Measurements from ENCODE around the gene SPRY1. TPM values are rescaled to one million over a fixed set of nuclear protein-coding genes. Genes with fewer than 3 reads are reported as not detected.
A peak's percentile ranks its signal among the peaks of the same experiment; 100 is the strongest.

Gene SPRY1
- total RNA-seq, 2 experiments from 2014 or later, result 51.2 to 52.0 TPM

DNA sequence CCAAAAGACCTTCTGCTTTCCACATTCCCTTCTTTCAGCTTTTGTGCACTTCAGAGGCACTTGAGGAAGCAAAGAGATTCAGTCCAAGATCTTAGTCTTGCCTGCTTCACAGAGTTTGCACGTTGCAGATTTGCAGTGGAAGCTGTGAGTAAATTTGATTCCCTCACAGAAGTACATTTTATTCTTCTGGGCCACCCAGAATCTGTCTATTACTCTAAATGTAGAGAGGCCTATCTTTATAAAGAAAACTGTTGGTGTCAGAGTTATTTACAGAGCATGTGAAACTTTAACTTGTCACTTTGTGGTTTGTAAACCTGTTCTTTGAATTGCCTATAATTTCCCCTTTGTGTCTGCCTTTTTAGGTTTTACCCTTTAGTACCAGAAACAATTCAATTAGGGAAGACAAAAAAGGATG lies 15.5 kb downstream of the SPRY1 start:
- ChIA-PET CTCF (interaction anchor here (1.2 to 3.3 kb wide), 3 partner anchors 13 to 21 kb away, joined by 3 to 12 read pairs (median 8); partner anchors contain the start of gene SPRY1), POLR2A (interaction anchor here (0.6 to 1.3 kb wide), 3 partner anchors 10 to 69 kb away, joined by 3 to 8 read pairs (median 3); no protein-coding TSS in a partner anchor)
- intact Hi-C loops (cut with DNase I, micrococcal nuclease), result loop anchor here in 1 of 2 experiments (1.0 kb wide), 1 partner anchor 13 kb away; no protein-coding TSS in a partner anchor
- Mint-ChIP-seq H3K4me3 (no peak overlapping the region), H3K27ac (peak overlapping the region; percentile 59), H3K36me3 (ENCODE audit: low read depth) (no peaks in the 10 kb centered on the region), H3K9me3 (ENCODE audit: low read depth) (no peaks in the 10 kb centered on the region), H3K4me1 (peaks cover 42% of the 10 kb centered on the region), H3K27me3 (peaks cover 2% of the 10 kb centered on the region)
- ATAC-seq, result peak; percentile 50
- DNase-seq, result no peak

DNA sequence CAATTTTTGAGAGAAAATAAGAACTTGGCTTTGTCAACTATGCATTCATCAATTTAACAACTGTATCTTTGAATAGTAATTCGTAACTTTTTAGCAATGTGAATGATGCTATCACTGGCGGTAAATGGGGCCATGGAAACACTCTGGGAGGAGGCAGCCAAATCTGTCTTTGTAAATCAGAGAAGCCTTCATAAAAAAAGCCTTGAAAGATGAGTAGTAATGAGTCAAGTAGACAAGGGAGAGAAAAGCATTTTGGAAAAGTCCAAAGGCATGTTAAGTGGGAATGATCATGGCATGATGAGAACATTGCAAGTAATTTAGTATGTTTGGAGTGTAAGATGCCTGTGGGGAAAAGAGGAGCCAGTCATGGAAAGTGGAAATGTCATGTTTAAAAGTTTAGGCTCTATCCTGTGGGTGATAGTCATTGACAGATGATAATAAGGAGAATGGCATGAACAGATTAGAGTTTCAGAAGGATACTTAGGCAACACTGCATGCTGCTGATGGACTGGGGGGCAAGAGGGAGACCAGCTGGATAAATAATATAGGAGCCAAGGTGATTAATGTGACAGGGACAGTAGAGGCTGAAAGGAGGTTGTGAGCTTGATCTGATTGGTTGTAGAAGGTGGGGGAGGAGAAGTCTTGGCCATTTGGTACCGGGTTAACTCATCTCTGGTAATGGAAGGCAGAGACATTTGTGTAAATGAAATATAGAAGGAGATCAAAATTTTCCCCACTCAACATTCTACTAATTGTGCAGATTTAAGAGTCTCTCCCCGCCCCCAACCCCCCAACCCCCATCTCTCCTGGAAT lies 16.3 kb downstream of the SPRY1 start:
- Mint-ChIP-seq H3K9me3 (ENCODE audit: low read depth) (no peaks in the 10 kb centered on the region), H3K4me1 (peaks cover 47% of the 10 kb centered on the region), H3K36me3 (ENCODE audit: low read depth) (no peaks in the 10 kb centered on the region), H3K27ac (peak overlapping the region; percentile 76), H3K27me3 (peaks cover 2% of the 10 kb centered on the region), H3K4me3 (peak overlapping the region; percentile 8)
- ChIA-PET CTCF (interaction anchor here (1.2 to 3.3 kb wide), 3 partner anchors 13 to 22 kb away, joined by 3 to 12 read pairs (median 8); partner anchors contain the start of gene SPRY1), POLR2A (interaction anchor here (0.6 to 1.3 kb wide), 3 partner anchors 9 to 14 kb away, joined by 3 to 8 read pairs (median 3); no protein-coding TSS in a partner anchor)
- DNase-seq (no peak), ATAC-seq (no peak)
- intact Hi-C loops (cut with DNase I, micrococcal nuclease), result loop anchor here in 1 of 2 experiments (1.0 kb wide), 1 partner anchor 14 kb away; no protein-coding TSS in a partner anchor

GRCh38 chr4:123415576-123415975 lies 19.0 kb downstream of the SPRY1 start:
- intact Hi-C loops (cut with DNase I, micrococcal nuclease), result no loop called here
- no peaks in the 10 kb centered on the region for H3K9me3 Mint-ChIP-seq (ENCODE audit: low read depth)
- ATAC-seq, result no peak
- H3K27me3 Mint-ChIP-seq, result peaks cover 2% of the 10 kb centered on the region
- POLR2A ChIA-PET, result no interaction called here
- DNase-seq, result no peak
- no peak overlapping the region for H3K4me3 Mint-ChIP-seq
- CTCF ChIA-PET, result no interaction called here
- peak overlapping the region; percentile 11 for H3K27ac Mint-ChIP-seq
- H3K4me1 Mint-ChIP-seq, result peaks cover 68% of the 10 kb centered on the region
- H3K36me3 Mint-ChIP-seq (ENCODE audit: low read depth), result no peaks in the 10 kb centered on the region

DNA sequence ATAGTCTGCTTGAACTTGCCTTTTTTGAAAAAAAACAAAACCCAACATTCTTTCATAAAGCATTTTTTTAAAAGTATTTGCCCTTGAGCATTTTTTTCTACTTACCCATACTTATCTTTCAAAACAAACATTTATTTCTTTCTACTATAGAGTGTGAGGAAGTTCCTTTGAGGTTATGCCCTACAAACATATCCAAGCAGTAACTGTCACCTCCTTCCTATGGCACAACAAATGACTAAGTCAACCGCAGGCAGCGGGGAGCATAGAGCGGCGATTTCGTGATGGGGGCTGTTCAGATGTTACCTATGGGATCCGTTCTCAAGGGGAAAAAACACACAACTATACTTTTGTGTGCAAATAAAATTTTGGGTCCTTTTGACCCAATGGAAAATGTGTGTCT lies 19.4 kb downstream of the SPRY1 start:
- ChIA-PET CTCF (no interaction called here), POLR2A (no interaction called here)
- H3K4me1 Mint-ChIP-seq, result peaks cover 72% of the 10 kb centered on the region
- peak; percentile 64 for ATAC-seq
- H3K9me3 Mint-ChIP-seq (ENCODE audit: low read depth), result no peaks in the 10 kb centered on the region
- intact Hi-C loops (cut with DNase I, micrococcal nuclease), result loop anchor here in 1 of 2 experiments (1.0 kb wide), 1 partner anchor 17 kb away; no protein-coding TSS in a partner anchor
- no peaks in the 10 kb centered on the region for H3K36me3 Mint-ChIP-seq (ENCODE audit: low read depth)
- DNase-seq, result peak; percentile 72
- H3K4me3 Mint-ChIP-seq, result no peak overlapping the region
- H3K27ac Mint-ChIP-seq, result peak overlapping the region; percentile 60
- peaks cover 2% of the 10 kb centered on the region for H3K27me3 Mint-ChIP-seq

DNA sequence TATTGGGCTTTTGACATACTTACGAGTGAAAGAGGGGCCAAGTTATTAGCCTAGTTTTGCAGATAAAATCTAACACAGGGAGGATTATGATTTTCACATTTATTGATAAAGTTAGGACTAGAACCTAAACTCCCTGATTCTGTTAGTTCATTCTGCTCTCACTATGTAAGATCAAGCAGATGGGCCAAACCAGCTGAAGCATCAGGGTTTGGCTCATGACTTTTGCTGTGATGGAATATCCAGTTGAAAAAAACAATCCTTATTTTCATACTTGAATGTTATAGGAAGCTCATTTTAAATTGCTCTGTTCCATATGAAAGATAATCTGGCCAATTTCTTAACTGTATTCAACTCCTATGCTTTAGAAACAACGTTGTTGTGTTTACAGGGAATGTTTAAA lies 21.2 kb downstream of the SPRY1 start:
- intact Hi-C loops (cut with DNase I, micrococcal nuclease), result no loop called here
- POLR2A ChIA-PET, result no interaction called here

DNA sequence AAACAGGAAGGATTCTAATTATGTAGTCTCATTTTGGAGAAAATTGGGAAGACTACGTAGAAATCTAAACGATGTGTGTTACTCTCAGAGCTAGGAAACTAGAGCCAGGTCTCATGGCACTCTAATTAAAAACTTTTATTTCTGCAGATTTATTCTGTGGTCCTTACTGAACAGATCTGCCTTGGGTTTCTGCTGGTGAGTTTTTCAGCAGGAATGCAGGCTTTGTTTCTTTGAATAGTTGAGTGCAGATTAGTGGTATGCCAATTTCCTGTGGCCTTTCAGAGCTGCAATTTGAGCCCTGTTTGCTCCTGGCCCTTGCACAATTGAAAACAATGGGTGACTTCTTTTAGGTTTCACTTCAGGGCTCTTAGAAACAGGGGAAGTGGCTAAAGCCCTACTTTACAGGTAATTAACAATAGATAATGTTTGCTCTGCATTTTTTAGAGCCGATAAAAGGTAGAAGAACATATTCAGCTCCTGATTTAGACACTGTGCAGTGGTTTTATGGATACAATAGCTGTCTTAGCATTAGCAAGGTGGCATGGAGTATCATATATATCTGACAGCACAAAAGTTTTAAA lies 21.8 kb downstream of the SPRY1 start:
- ATAC-seq, result no peak
- Mint-ChIP-seq H3K9me3 (ENCODE audit: low read depth) (no peaks in the 10 kb centered on the region), H3K27me3 (peaks cover 2% of the 10 kb centered on the region), H3K4me1 (peaks cover 75% of the 10 kb centered on the region), H3K36me3 (ENCODE audit: low read depth) (no peaks in the 10 kb centered on the region), H3K27ac (peak overlapping the region; percentile 55), H3K4me3 (no peak overlapping the region)
- CTCF ChIA-PET, result interaction anchor here (1.0 to 1.7 kb wide), 4 partner anchors 13 to 22 kb away, joined by 3 to 5 read pairs (median 4); partner anchors contain the start of gene SPRY1
- intact Hi-C loops (cut with DNase I, micrococcal nuclease), result no loop called here
- no peak for DNase-seq
- POLR2A ChIA-PET, result no interaction called here

More for the DNA sequence above, 21.2 kb downstream of the SPRY1 start:
- H3K4me1 Mint-ChIP-seq, result peaks cover 75% of the 10 kb centered on the region
- H3K4me3 Mint-ChIP-seq, result no peak overlapping the region
- CTCF ChIA-PET, result interaction anchor here (1.0 to 1.7 kb wide), 3 partner anchors 12 to 18 kb away, joined by 4 to 5 read pairs (median 4); no protein-coding TSS in a partner anchor
- H3K36me3 Mint-ChIP-seq (ENCODE audit: low read depth), result no peaks in the 10 kb centered on the region
- H3K27ac Mint-ChIP-seq, result no peak overlapping the region
- no peak for DNase-seq
- H3K9me3 Mint-ChIP-seq (ENCODE audit: low read depth), result no peaks in the 10 kb centered on the region
- peaks cover 2% of the 10 kb centered on the region for H3K27me3 Mint-ChIP-seq
- no peak for ATAC-seq

GRCh38 chr4:123419885-123420755 lies 23.5 kb downstream of the SPRY1 start:
- POLR2A ChIA-PET, result interaction anchor here (0.6 to 1.8 kb wide), 2 partner anchors 21 to 23 kb away, joined by 4 to 10 read pairs; partner anchors contain the start of gene SPRY1
- intact Hi-C loops (cut with DNase I, micrococcal nuclease), result loop anchor here (2.0 to 5.0 kb wide), 3 partner anchors 21 to 252 kb away; no protein-coding TSS in a partner anchor
- ATAC-seq, result peak; percentile 60
- CTCF ChIA-PET, result interaction anchor here (0.8 to 1.3 kb wide), 3 partner anchors 20 to 251 kb away, joined by 3 to 4 read pairs (median 3); no protein-coding TSS in a partner anchor
- H3K4me1 Mint-ChIP-seq, result peaks cover 73% of the 10 kb centered on the region
- peak overlapping the region; percentile 54 for H3K4me3 Mint-ChIP-seq
- H3K9me3 Mint-ChIP-seq (ENCODE audit: low read depth), result no peaks in the 10 kb centered on the region
- no peaks in the 10 kb centered on the region for H3K36me3 Mint-ChIP-seq (ENCODE audit: low read depth)
- no peak for DNase-seq
- H3K27ac Mint-ChIP-seq, result peak overlapping the region; percentile 97
- H3K27me3 Mint-ChIP-seq, result peaks cover 2% of the 10 kb centered on the region

- Mint-ChIP-seq H3K9me3 (ENCODE audit: low read depth) (peaks cover 4% of the 10 kb centered on the region), H3K27me3 (peaks cover 2% of the 10 kb centered on the region)
Measured at GRCh38 chr4:123421227-123421936, 24.8 kb downstream of the SPRY1 start.

DNA sequence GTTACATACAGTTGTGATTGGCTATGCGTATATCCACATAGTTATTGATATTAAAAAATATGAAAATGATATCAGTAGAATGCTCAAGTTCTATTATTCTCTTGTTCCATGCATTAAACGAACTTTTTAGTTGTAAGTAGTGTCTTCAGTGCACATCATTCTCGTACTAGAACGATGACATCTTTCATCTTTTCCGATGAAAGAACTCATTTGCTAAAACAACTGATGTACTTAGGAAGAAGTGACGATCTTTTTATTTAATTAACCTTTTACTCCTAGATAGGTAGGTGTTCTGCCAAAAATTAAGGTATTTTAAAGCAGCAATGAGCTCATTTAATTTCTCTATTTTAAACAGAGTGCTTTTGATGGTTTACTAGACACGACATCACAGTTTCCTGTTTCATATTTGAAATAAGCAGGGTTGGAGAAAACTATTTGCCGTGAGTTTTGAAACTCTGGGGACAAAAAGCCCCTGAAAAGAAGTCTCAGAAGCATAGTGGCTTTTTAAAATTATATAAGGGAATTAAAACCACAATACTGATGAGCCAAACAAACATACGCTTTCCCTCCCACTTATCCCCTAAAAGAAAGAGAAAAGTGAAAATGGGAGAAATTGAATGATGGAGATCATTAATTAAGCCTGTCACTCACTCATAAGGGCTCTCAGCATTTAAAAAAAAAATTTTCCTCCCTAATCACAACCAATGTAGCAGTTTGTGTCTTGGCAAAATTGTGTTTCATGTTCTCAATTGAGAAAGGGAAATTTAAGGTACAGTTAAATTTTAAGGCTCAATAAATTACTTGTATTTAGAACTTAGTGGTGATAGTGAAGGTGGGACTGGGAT lies 25.6 kb downstream of the SPRY1 start:
- ChIA-PET CTCF (interaction anchor here (0.8 kb wide), 2 partner anchors 23 to 32 kb away, joined by 3 to 4 read pairs; no protein-coding TSS in a partner anchor), POLR2A (interaction anchor here (0.6 to 1.2 kb wide), 4 partner anchors 10 to 67 kb away, joined by 5 to 18 read pairs (median 6); partner anchors contain the start of gene SPRY1)
- ATAC-seq (peak; percentile 58), DNase-seq (no peak)
- no peaks in the 10 kb centered on the region for H3K27me3 Mint-ChIP-seq
- H3K4me3 Mint-ChIP-seq, result peak overlapping the region; percentile 60
- peak overlapping the region; percentile 97 for H3K27ac Mint-ChIP-seq
- H3K36me3 Mint-ChIP-seq (ENCODE audit: low read depth), result peaks cover 2% of the 10 kb centered on the region
- intact Hi-C loops (cut with DNase I, micrococcal nuclease), result loop anchor here (1.0 to 5.0 kb wide), 6 partner anchors 21 to 250 kb away; no protein-coding TSS in a partner anchor
- H3K4me1 Mint-ChIP-seq, result peaks cover 60% of the 10 kb centered on the region
- H3K9me3 Mint-ChIP-seq (ENCODE audit: low read depth), result peaks cover 9% of the 10 kb centered on the region

More at GRCh38 chr4:123421227-123421936, 24.8 kb downstream of the SPRY1 start:
- intact Hi-C loops (cut with DNase I, micrococcal nuclease), result loop anchor here (2.0 to 5.0 kb wide), 3 partner anchors 23 to 251 kb away; no protein-coding TSS in a partner anchor
- Mint-ChIP-seq H3K36me3 (ENCODE audit: low read depth) (peaks cover 2% of the 10 kb centered on the region), H3K4me1 (peaks cover 68% of the 10 kb centered on the region), H3K27ac (peak overlapping the region; percentile 97), H3K4me3 (peak overlapping the region; percentile 60)
- DNase-seq (no peak), ATAC-seq (peak; percentile 7)
- POLR2A ChIA-PET, result interaction anchor here (0.6 to 1.8 kb wide), 5 partner anchors 9 to 175 kb away, joined by 3 to 18 read pairs (median 8); partner anchors contain the start of gene SPRY1
- CTCF ChIA-PET, result interaction anchor here (0.8 to 1.3 kb wide), 5 partner anchors 21 to 250 kb away, joined by 3 to 4 read pairs (median 3); no protein-coding TSS in a partner anchor

All from activated CD4-positive, alpha-beta T cell treated with anti-CD3 and anti-CD28 coated beads for 36 hours (primary cell).